Esophagus squamous epithelium (tissue), 4 donors: Measurements from ENCODE around the gene RBMS3.

Source experiments
- CTCF ChIP-seq, 6 experiments: fragments of 450-650 bp in 4 of 6; fragments of 200-600 bp in 2 of 6; sonication (generic) in 2 of 6; IDR thresholded peaks; one replicate each; pipeline ENCODE4 v1.5.1; 2016 to 2019; ENCODE audit warnings: antibody characterized with exemption in 6 of 6, mild to moderate bottlenecking in 4 of 6, moderate library complexity in 4 of 6
- POLR2A ChIP-seq, 4 donors: fragments of 450-650 bp; IDR thresholded peaks; one replicate each; pipeline ENCODE4 v1.6.1; 2017; ENCODE audit warnings: antibody characterized with exemption in 4 of 4, mild to moderate bottlenecking in 4 of 4, moderate library complexity in 3 of 4

GRCh38 chr3:29644956-29645636 lies 364.2 kb downstream of the RBMS3 start:
- TF ChIP-seq CTCF (IDR thresholded peaks at IDR 0.05) (no peak), POLR2A (IDR thresholded peaks at IDR 0.05) (no peak)
